GM12872 (cell line): Measurements from ENCODE around the gene AMY2A.
"Not testable (repeated sequence)": the region's sequence is repeated elsewhere in the genome, so short reads cannot be mapped to it uniquely, and the experiment has no call there.

Source experiments
- CTCF ChIP-seq: IDR thresholded peaks from 3 replicates; pipeline ENCODE4 v1.5.1; 2011; ENCODE audit warnings: low read depth, mild to moderate bottlenecking, low read length, moderate library complexity; ENCODE audit not compliant: insufficient read depth

Gene AMY2A

GRCh38 chr1:103616994-103617477, at the start of gene AMY2A:
Gene AMY2A (plus strand): TSS chr1:103617427. CDS start chr1:103617441, 14 bp downstream.
- not testable (repeated sequence) for TF ChIP-seq CTCF

DNA sequence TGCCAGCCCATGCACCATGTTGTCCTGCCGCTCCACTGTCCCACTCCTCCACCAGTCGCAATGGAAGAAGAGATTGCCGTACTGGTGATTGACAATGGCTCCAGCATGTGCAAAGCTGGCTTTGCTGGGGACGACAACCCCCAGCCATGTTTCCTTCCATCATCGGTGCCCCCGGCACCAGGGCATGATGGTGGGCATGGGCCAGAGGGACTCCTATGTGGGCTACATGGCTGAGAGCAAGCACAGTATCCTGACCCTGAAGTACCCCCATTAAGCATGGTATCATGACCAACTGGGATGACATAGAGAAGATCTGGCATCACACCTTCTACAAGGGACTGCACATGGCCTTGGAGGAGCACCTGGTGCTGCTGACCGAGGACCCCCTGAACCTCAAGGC, 47.7 kb upstream of the AMY2A start:
- no peak for TF ChIP-seq CTCF

DNA sequence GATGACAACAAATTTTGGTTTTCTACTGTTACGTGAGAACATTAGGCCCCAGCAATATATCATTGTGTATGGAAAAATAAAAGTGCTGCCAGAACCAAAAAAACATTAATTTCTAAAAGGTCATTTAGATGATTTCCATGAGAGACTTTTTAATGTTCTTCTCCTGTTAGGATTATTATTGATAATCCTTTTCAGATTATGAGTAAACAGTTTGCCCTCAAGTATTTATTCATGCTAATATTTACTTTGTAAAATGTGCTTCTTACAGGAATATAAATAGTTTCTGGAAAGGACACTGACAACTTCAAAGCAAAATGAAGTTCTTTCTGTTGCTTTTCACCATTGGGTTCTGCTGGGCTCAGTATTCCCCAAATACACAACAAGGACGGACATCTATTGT, 45.9 kb upstream of the AMY2A start, which contains the start of gene AMY2B:
Gene AMY2B (plus strand): TSS at position 301 of the 400 bp plus-strand sequence. CDS start 14 bp downstream, at position 315.
- not testable (repeated sequence) for TF ChIP-seq CTCF

DNA sequence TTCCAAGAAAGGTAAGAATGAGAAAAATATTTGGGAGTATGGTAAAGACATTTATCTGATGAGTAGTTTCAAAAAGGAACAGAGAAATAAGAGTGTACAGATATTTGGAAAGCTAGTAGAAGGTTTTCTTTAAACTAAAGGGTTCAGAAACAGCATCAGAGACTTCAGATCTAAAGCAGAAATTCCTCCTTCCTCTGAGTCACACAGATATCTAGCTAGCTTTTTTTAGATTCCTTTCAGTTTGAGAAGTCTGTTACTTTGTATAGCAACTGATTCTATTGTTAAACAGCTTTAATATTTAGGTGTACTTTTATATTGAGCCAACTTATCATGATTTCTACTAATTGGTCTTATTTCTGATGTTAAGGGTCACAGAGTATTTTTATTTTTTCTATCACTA, 41.2 kb upstream of the AMY2A start:
- no peak for TF ChIP-seq CTCF

GRCh38 chr1:103582464-103582863, 34.8 kb upstream of the AMY2A start:
- no peak for TF ChIP-seq CTCF

DNA sequence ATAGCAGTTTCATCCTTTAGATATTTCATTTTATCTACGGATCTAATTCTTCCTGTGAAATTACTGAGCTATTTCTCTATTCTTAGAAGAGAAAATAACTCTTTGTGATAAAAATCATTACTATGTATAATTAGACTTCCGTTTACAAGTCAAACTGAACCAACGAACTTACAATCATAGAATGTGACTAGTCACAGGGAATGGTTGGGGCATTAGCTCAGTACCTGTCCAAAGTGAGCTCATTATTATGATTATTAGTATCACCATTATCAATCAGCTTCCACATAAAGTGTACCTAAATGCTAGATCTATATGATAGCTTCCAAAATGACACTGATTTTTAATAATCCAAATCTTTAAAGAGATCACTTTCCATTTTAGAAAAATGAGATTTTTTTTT, 33.3 kb upstream of the AMY2A start:
- no peak for TF ChIP-seq CTCF

- no peak for TF ChIP-seq CTCF
Observed at GRCh38 chr1:103584537-103584936, 32.7 kb upstream of the AMY2A start.
